ENCODE data around the gene BTG4. TPM values are rescaled to one million over a fixed set of nuclear protein-coding genes. Genes with fewer than 3 reads are reported as not detected.
A peak's percentile ranks its signal among the peaks of the same experiment; 100 is the strongest.

BTG4 gene
- total and polyA plus RNA-seq, 2 experiments from 2014 or later, result 0.21 to 0.31 TPM

DNA sequence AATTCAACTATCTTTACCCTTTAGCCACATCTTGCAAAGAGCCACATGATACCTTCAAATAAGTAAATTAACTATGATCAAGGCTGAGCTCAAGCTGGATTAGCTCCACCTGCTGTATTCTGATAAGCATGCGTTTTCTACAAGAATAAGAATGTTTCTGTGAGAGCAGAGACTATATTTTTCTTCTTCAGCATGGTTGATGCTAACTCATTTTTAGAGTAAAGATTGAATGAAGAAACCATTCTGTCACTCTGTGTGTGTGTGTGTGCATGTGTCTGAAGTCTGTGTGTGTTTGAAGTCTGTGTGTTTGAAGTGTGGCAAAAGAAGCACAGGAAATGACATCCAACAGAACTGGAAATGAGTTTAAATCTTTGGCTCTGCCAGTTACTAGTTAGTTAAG lies 16.4 kb upstream of the BTG4 start:
- DNase-seq (ENCODE audit: low spot score), result no peak
- Histone ChIP-seq H3F3A (replicated peaks; ENCODE audit: low read depth) (no peaks in the 10 kb centered on the region), H4K20me1 (replicated peaks; ENCODE audit: insufficient read depth) (no peaks in the 10 kb centered on the region), H3K79me2 (replicated peaks; ENCODE audit: insufficient read depth) (no peaks in the 10 kb centered on the region), H2AFZ (no peak overlapping the region), H3K27ac (ENCODE audit: low read depth) (no peak overlapping the region), H3K36me3 (ENCODE audit: insufficient read depth) (no peaks in the 10 kb centered on the region), H3K4me2 (no peak overlapping the region), H3K9me2 (ENCODE audit: insufficient read depth) (no peaks in the 10 kb centered on the region), H3K4me3 (no peak overlapping the region), H3K4me1 (ENCODE audit: insufficient read depth) (no peaks in the 10 kb centered on the region), H3K27me3 (ENCODE audit: insufficient read depth) (no peaks in the 10 kb centered on the region)
- no peak for ATAC-seq
- Mint-ChIP-seq H3K36me3 (ENCODE audit: low read depth) (no peaks in the 10 kb centered on the region), H3K27me3 (ENCODE audit: insufficient read depth, low read depth, poor library complexity) (no peaks in the 10 kb centered on the region), H3K9me3 (no peaks in the 10 kb centered on the region), H3K4me1 (peaks cover 12% of the 10 kb centered on the region; the same call in 2 of the 3 replicates), H3K4me3 (no peak overlapping the region), H3K27ac (no peak overlapping the region)
- TF ChIP-seq POLR2AphosphoS5 (IDR thresholded peaks at IDR 0.05; ENCODE audit: low read depth), result no peak
- TF ChIP-seq, protein P1, sequence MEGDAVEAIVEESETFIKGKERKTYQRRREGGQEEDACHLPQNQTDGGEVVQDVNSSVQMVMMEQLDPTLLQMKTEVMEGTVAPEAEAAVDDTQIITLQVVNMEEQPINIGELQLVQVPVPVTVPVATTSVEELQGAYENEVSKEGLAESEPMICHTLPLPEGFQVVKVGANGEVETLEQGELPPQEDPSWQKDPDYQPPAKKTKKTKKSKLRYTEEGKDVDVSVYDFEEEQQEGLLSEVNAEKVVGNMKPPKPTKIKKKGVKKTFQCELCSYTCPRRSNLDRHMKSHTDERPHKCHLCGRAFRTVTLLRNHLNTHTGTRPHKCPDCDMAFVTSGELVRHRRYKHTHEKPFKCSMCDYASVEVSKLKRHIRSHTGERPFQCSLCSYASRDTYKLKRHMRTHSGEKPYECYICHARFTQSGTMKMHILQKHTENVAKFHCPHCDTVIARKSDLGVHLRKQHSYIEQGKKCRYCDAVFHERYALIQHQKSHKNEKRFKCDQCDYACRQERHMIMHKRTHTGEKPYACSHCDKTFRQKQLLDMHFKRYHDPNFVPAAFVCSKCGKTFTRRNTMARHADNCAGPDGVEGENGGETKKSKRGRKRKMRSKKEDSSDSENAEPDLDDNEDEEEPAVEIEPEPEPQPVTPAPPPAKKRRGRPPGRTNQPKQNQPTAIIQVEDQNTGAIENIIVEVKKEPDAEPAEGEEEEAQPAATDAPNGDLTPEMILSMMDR (conservative IDR thresholded peaks at IDR 0.05; ENCODE audit: low read depth in 2 of 2), result peak; percentile 21 to 23; a peak in 2 of 4 replicates
- no peak for TF ChIP-seq JUNB (IDR thresholded peaks at IDR 0.05; ENCODE audit: unreplicated experiment)

- Histone ChIP-seq H3K36me3 (ENCODE audit: insufficient read depth) (no peaks in the 10 kb centered on the region), H3K4me1 (ENCODE audit: insufficient read depth) (no peaks in the 10 kb centered on the region), H3K79me2 (replicated peaks; ENCODE audit: insufficient read depth) (no peaks in the 10 kb centered on the region), H3K27me3 (ENCODE audit: insufficient read depth) (no peaks in the 10 kb centered on the region), H4K20me1 (replicated peaks; ENCODE audit: insufficient read depth) (no peaks in the 10 kb centered on the region), H2AFZ (no peak overlapping the region), H3K4me3 (no peak overlapping the region), H3K27ac (ENCODE audit: low read depth) (no peak overlapping the region), H3F3A (replicated peaks; ENCODE audit: low read depth) (no peaks in the 10 kb centered on the region), H3K4me2 (no peak overlapping the region), H3K9me2 (ENCODE audit: insufficient read depth) (no peaks in the 10 kb centered on the region)
- H3K36me3 Mint-ChIP-seq (ENCODE audit: low read depth), result no peaks in the 10 kb centered on the region
- ATAC-seq, result no peak
- H3K4me3 Mint-ChIP-seq, result no peak overlapping the region
- no peak overlapping the region for H3K27ac Mint-ChIP-seq
- TF ChIP-seq ZNF331 (CRISPR knock-in tag; IDR thresholded peaks at IDR 0.05; ENCODE audit: low read depth) (no peak), EZH2phosphoT487 (IDR thresholded peaks at IDR 0.05; ENCODE audit: unreplicated experiment) (no peak), STAT1 (IDR thresholded peaks at IDR 0.05; ENCODE audit: unreplicated experiment) (no peak), ZNF114 (CRISPR knock-in tag; IDR thresholded peaks at IDR 0.05) (no peak), CREB1 (CRISPR knock-in tag; IDR thresholded peaks at IDR 0.05; ENCODE audit: low read depth) (no peak), JUNB (IDR thresholded peaks at IDR 0.05; ENCODE audit: unreplicated experiment) (no peak), POLR2AphosphoS5 (IDR thresholded peaks at IDR 0.05; ENCODE audit: low read depth) (no peak), NANOG (IDR thresholded peaks at IDR 0.05; ENCODE audit: borderline replicate concordance) (no peak)
- TF ChIP-seq, protein P2, sequence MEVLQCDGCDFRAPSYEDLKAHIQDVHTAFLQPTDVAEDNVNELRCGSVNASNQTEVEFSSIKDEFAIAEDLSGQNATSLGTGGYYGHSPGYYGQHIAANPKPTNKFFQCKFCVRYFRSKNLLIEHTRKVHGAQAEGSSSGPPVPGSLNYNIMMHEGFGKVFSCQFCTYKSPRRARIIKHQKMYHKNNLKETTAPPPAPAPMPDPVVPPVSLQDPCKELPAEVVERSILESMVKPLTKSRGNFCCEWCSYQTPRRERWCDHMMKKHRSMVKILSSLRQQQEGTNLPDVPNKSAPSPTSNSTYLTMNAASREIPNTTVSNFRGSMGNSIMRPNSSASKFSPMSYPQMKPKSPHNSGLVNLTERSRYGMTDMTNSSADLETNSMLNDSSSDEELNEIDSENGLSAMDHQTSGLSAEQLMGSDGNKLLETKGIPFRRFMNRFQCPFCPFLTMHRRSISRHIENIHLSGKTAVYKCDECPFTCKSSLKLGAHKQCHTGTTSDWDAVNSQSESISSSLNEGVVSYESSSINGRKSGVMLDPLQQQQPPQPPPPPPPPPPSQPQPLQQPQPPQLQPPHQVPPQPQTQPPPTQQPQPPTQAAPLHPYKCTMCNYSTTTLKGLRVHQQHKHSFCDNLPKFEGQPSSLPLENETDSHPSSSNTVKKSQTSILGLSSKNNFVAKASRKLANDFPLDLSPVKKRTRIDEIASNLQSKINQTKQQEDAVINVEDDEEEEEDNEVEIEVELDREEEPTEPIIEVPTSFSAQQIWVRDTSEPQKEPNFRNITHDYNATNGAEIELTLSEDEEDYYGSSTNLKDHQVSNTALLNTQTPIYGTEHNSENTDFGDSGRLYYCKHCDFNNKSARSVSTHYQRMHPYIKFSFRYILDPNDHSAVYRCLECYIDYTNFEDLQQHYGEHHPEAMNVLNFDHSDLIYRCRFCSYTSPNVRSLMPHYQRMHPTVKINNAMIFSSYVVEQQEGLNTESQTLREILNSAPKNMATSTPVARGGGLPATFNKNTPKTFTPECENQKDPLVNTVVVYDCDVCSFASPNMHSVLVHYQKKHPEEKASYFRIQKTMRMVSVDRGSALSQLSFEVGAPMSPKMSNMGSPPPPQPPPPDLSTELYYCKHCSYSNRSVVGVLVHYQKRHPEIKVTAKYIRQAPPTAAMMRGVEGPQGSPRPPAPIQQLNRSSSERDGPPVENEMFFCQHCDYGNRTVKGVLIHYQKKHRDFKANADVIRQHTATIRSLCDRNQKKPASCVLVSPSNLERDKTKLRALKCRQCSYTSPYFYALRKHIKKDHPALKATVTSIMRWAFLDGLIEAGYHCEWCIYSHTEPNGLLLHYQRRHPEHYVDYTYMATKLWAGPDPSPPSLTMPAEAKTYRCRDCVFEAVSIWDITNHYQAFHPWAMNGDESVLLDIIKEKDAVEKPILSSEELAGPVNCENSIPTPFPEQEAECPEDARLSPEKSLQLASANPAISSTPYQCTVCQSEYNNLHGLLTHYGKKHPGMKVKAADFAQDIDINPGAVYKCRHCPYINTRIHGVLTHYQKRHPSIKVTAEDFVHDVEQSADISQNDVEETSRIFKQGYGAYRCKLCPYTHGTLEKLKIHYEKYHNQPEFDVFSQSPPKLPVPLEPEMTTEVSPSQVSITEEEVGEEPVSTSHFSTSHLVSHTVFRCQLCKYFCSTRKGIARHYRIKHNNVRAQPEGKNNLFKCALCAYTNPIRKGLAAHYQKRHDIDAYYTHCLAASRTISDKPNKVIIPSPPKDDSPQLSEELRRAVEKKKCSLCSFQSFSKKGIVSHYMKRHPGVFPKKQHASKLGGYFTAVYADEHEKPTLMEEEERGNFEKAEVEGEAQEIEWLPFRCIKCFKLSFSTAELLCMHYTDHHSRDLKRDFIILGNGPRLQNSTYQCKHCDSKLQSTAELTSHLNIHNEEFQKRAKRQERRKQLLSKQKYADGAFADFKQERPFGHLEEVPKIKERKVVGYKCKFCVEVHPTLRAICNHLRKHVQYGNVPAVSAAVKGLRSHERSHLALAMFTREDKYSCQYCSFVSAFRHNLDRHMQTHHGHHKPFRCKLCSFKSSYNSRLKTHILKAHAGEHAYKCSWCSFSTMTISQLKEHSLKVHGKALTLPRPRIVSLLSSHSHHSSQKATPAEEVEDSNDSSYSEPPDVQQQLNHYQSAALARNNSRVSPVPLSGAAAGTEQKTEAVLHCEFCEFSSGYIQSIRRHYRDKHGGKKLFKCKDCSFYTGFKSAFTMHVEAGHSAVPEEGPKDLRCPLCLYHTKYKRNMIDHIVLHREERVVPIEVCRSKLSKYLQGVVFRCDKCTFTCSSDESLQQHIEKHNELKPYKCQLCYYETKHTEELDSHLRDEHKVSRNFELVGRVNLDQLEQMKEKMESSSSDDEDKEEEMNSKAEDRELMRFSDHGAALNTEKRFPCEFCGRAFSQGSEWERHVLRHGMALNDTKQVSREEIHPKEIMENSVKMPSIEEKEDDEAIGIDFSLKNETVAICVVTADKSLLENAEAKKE (CRISPR knock-in tag; IDR thresholded peaks at IDR 0.05), result no peak
- peaks cover 11% of the 10 kb centered on the region; the same call in 2 of the 3 replicates for H3K4me1 Mint-ChIP-seq
- no peaks in the 10 kb centered on the region for H3K27me3 Mint-ChIP-seq (ENCODE audit: insufficient read depth, low read depth, poor library complexity)
- no peaks in the 10 kb centered on the region for H3K9me3 Mint-ChIP-seq
- DNase-seq (ENCODE audit: low spot score), result no peak
Observed at GRCh38 chr11:111527279-111527678, 15.1 kb upstream of the BTG4 start.

All from GM23338 (cell line).